Neural cell (in vitro differentiated cells): ENCODE data around the gene NFAM1. TPM values are rescaled to one million over a fixed set of nuclear protein-coding genes. Genes with fewer than 3 reads are reported as not detected.

Source experiments
- H2AFZ ChIP-seq: fragments of 200-600, 300-800 bp; sonication (generic), shearing (Covaris generic); 2 replicates; pipeline ENCODE4 v1.6.0; 2014; ENCODE audit warnings: low read depth, mild to moderate bottlenecking, antibody characterized with exemption, low read length, moderate library complexity
- H3F3A ChIP-seq: fragments of 200-600 bp; shearing (Covaris generic); 2 replicates; pipeline ENCODE4 v1.6.1; 2016; ENCODE audit warnings: mild to moderate bottlenecking, moderate library complexity, mixed read lengths, antibody characterized with exemption, low read length; ENCODE audit not compliant: insufficient read depth, poor library complexity, severe bottlenecking
- H3K27ac ChIP-seq: fragments of 200-600, 300-800 bp; sonication (generic), shearing (Covaris generic); 2 replicates; pipeline ENCODE4 v1.5.1; 2014; ENCODE audit warnings: mild to moderate bottlenecking, low read length, moderate library complexity
- H3K27me3 ChIP-seq: fragments of 300-800, 200-600 bp; sonication (generic), shearing (Covaris generic); 2 replicates; pipeline ENCODE4 v1.6.0; 2014; ENCODE audit warnings: mild to moderate bottlenecking, low read depth, low read length, moderate library complexity; ENCODE audit not compliant: insufficient read depth
- H3K36me3 ChIP-seq: fragments of 300-800, 200-600 bp; sonication (generic), shearing (Covaris generic); 2 replicates; pipeline ENCODE4 v1.5.1; 2014; ENCODE audit warnings: mild to moderate bottlenecking, antibody characterized with exemption, low read length, moderate library complexity; ENCODE audit not compliant: insufficient read depth
- H3K4me2 ChIP-seq: fragments of 300-800, 200-600 bp; sonication (generic), shearing (Covaris generic); 2 replicates; pipeline ENCODE4 v1.6.0; 2014; ENCODE audit warnings: mild to moderate bottlenecking, low read length
- H3K4me3 ChIP-seq: fragments of 300-800, 200-600 bp; sonication (generic), shearing (Covaris generic); 2 replicates; pipeline ENCODE4 v1.5.1; 2014; ENCODE audit warnings: mild to moderate bottlenecking, low read length, moderate library complexity
- H3K79me2 ChIP-seq: fragments of 200-600 bp; shearing (Covaris generic); replicated peaks from 2 replicates; pipeline ENCODE4 v1.6.0; 2014; ENCODE audit warnings: mild to moderate bottlenecking, low read length, moderate library complexity; ENCODE audit not compliant: insufficient read depth
- H3K9ac ChIP-seq: fragments of 300-800, 200-600 bp; sonication (generic), shearing (Covaris generic); 2 replicates; pipeline ENCODE4 v1.6.1; 2016; ENCODE audit warnings: mild to moderate bottlenecking, low read length, mixed read lengths
- H3K9me2 ChIP-seq: fragments of 200-600 bp; shearing (Covaris generic); 2 replicates; pipeline ENCODE4 v1.6.1; 2016; ENCODE audit warnings: mild to moderate bottlenecking, low read length, mixed read lengths; ENCODE audit not compliant: insufficient read depth
- H3K9me3 ChIP-seq: fragments of 200-600, 300-800 bp; sonication (generic), shearing (Covaris generic); 2 replicates; pipeline ENCODE4 v1.6.1; 2016; ENCODE audit warnings: mild to moderate bottlenecking, mixed run types, low read length, moderate library complexity, mixed read lengths
- H4K20me1 ChIP-seq: fragments of 200-600 bp; shearing (Covaris generic); 2 replicates; pipeline ENCODE4 v1.6.1; 2016; ENCODE audit warnings: mild to moderate bottlenecking, mixed run types; ENCODE audit not compliant: insufficient read depth
- CTCF ChIP-seq: fragments of 450-650 bp; IDR thresholded peaks from 2 replicates; pipeline ENCODE4 v1.5.1; 2014; ENCODE audit warnings: antibody characterized with exemption, mild to moderate bottlenecking, moderate library complexity; ENCODE audit not compliant: poor library complexity, severe bottlenecking
- EP300 ChIP-seq: fragments of 450-650 bp; conservative IDR thresholded peaks from 2 replicates; pipeline ENCODE4 v1.6.1; 2014; ENCODE audit warnings: antibody characterized with exemption, mild to moderate bottlenecking, moderate library complexity; ENCODE audit not compliant: poor library complexity, severe bottlenecking
- EZH2 ChIP-seq: fragments of 200-600, 300-800 bp; shearing (Covaris generic), sonication (generic); IDR thresholded peaks from 2 replicates; pipeline ENCODE4 v1.6.1; 2014; ENCODE audit warnings: antibody characterized with exemption, low read length, borderline replicate concordance, mild to moderate bottlenecking; ENCODE audit not compliant: insufficient read depth, poor library complexity, severe bottlenecking
- MXI1 ChIP-seq: fragments of 450-650 bp; conservative IDR thresholded peaks from 2 replicates; pipeline ENCODE4 v1.6.1; 2014; ENCODE audit warnings: antibody characterized with exemption, mild to moderate bottlenecking; ENCODE audit not compliant: poor library complexity, severe bottlenecking
- POLR2AphosphoS5 ChIP-seq: IDR thresholded peaks from 2 replicates; pipeline ENCODE4 v1.6.1; 2012
- RAD21 ChIP-seq: fragments of 450-650 bp; conservative IDR thresholded peaks from 2 replicates; pipeline ENCODE4 v1.6.1; 2014; ENCODE audit warnings: antibody characterized with exemption, mild to moderate bottlenecking, moderate library complexity
- REST ChIP-seq: IDR thresholded peaks from 2 replicates; pipeline ENCODE4 v1.6.1; 2012; ENCODE audit warnings: borderline replicate concordance
- SMC3 ChIP-seq: fragments of 450-650 bp; conservative IDR thresholded peaks from 2 replicates; pipeline ENCODE4 v1.6.1; 2014; ENCODE audit warnings: antibody characterized with exemption, mild to moderate bottlenecking, moderate library complexity; ENCODE audit not compliant: poor library complexity
- TAF1 ChIP-seq: IDR thresholded peaks from 2 replicates; pipeline ENCODE4 v1.6.1; 2012; ENCODE audit warnings: low read depth
- polyA plus RNA-seq: library from polyadenylated mRNA; depleted of rRNA; stranded (reverse); fragments of >200 nt; gene quantifications from 2 replicates; pipeline ENCODE4 v1.2.3, GENCODE V29; 2014

Gene NFAM1
- polyA plus RNA-seq, 1 donor from 2014 or later = 0.05 TPM

GRCh38 chr22:42443240-42444076, 11.3 kb upstream of the NFAM1 start:
- no peaks in the 10 kb centered on the region for H4K20me1 ChIP-seq
- no peaks in the 10 kb centered on the region for H3K79me2 ChIP-seq
- no peaks in the 10 kb centered on the region for H3K27me3 ChIP-seq
- H3K4me3 ChIP-seq = peak overlapping the region; percentile 65
- no peaks in the 10 kb centered on the region for H3K9me2 ChIP-seq
- TF ChIP-seq EP300 (no peak), EZH2 (no peak), TAF1 (no peak), CTCF (no peak), MXI1 (no peak), SMC3 (no peak), RAD21 (no peak), REST (no peak), POLR2AphosphoS5 (no peak)
- no peak overlapping the region for H3K4me2 ChIP-seq
- H3K9ac ChIP-seq = peak overlapping the region; percentile 89
- peak overlapping the region; percentile 98 for H3K27ac ChIP-seq
- H3F3A ChIP-seq = no peaks in the 10 kb centered on the region
- H2AFZ ChIP-seq = no peak overlapping the region
- H3K36me3 ChIP-seq = no peaks in the 10 kb centered on the region
- H3K9me3 ChIP-seq = no peaks in the 10 kb centered on the region

GRCh38 chr22:42442748-42443147, 10.5 kb upstream of the NFAM1 start:
- Histone ChIP-seq H3K4me3 (no peak overlapping the region), H3K27me3 (no peaks in the 10 kb centered on the region), H3K9me3 (no peaks in the 10 kb centered on the region), H3F3A (no peaks in the 10 kb centered on the region), H3K4me2 (no peak overlapping the region), H3K36me3 (no peaks in the 10 kb centered on the region), H3K79me2 (no peaks in the 10 kb centered on the region), H4K20me1 (no peaks in the 10 kb centered on the region), H3K9me2 (no peaks in the 10 kb centered on the region), H3K9ac (no peak overlapping the region), H2AFZ (no peak overlapping the region), H3K27ac (no peak overlapping the region)
- TF ChIP-seq RAD21 (no peak), TAF1 (no peak), POLR2AphosphoS5 (no peak), REST (no peak), MXI1 (no peak), EP300 (no peak), SMC3 (no peak), EZH2 (no peak), CTCF (no peak)
